Activated effector memory CD4-positive, alpha-beta T cell treated with Interleukin-2 at 50 U/mL for 16 hours (primary cell): ENCODE results near the gene FOXD4.
"Not testable (repeated sequence)": the region's sequence is repeated elsewhere in the genome, so short reads cannot be mapped to it uniquely, and the experiment has no call there.

Source experiments
- DNase-seq: peaks from one replicate; pipeline ENCODE4 v3.0.0-alpha.2; 2020

FOXD4 gene

GRCh38 chr9:117995-118467, at the start of gene FOXD4:
TSS of gene FOXD4 (minus strand) at chr9:118417. CDS start at chr9:118119, 298 bp downstream.
- not testable (repeated sequence) for DNase-seq

- not testable (repeated sequence) for DNase-seq
Measured at GRCh38 chr9:159871-160270, 41.7 kb upstream of the FOXD4 start.

- not testable (repeated sequence) for DNase-seq
Measured at GRCh38 chr9:151173-151572, 33.0 kb upstream of the FOXD4 start.

GRCh38 chr9:139880-140279, 21.7 kb upstream of the FOXD4 start:
- DNase-seq: not testable (repeated sequence)

GRCh38 chr9:117144-117994, 848 bp downstream of the FOXD4 start:
- not testable (repeated sequence) for DNase-seq

- not testable (repeated sequence) for DNase-seq
Measured at GRCh38 chr9:116239-117077, 1.8 kb downstream of the FOXD4 start.

- DNase-seq: not testable (repeated sequence)
Measured at GRCh38 chr9:115118-115451, 3.1 kb downstream of the FOXD4 start.

- DNase-seq: not testable (repeated sequence)
Measured at GRCh38 chr9:114267-115117, 3.7 kb downstream of the FOXD4 start.

GRCh38 chr9:113468-114266, 4.5 kb downstream of the FOXD4 start:
- not testable (repeated sequence) for DNase-seq

- not testable (repeated sequence) for DNase-seq
Measured at GRCh38 chr9:112589-113467, 5.4 kb downstream of the FOXD4 start.

- not testable (repeated sequence) for DNase-seq
Measured at GRCh38 chr9:110672-111071, 7.5 kb downstream of the FOXD4 start.

- not testable (repeated sequence) for DNase-seq
Measured at GRCh38 chr9:109540-109939, 8.7 kb downstream of the FOXD4 start.

- DNase-seq: not testable (repeated sequence)
Measured at GRCh38 chr9:108742-109495, 9.3 kb downstream of the FOXD4 start.

- DNase-seq: not testable (repeated sequence)
Measured at GRCh38 chr9:105991-106390, 12.2 kb downstream of the FOXD4 start.

- not testable (repeated sequence) for DNase-seq
Measured at GRCh38 chr9:100430-100829, 17.8 kb downstream of the FOXD4 start.

- DNase-seq: not testable (repeated sequence)
Measured at GRCh38 chr9:99867-100266, 18.4 kb downstream of the FOXD4 start.

GRCh38 chr9:98775-99174, 19.4 kb downstream of the FOXD4 start:
- not testable (repeated sequence) for DNase-seq

GRCh38 chr9:94992-95391, 23.2 kb downstream of the FOXD4 start:
- DNase-seq: not testable (repeated sequence)

GRCh38 chr9:94323-94722, 23.9 kb downstream of the FOXD4 start:
- DNase-seq: not testable (repeated sequence)

GRCh38 chr9:93909-94308, 24.3 kb downstream of the FOXD4 start:
- DNase-seq: not testable (repeated sequence)
